ENCODE results near the gene CNTN5.

DNA sequence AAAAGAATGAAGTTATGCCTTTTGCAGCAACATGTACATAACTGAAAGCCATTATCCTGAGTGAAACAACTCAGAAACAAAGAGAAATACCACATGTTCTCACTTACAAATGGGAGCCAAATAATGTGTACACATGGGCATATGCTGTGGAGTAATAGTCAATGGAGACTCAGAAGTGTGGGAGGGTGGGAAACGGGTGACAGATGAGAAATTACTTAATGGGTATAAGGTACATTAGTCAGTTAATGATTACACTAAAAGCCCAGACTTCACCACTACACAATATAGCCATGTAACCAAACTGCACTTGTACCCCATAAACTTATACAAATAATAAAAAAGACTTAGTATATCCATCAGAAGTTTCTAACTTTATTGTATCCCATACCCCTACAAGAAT is 992.3 kb downstream of the CNTN5 start:
- TF ChIP-seq ARNTL (CRISPR knock-in tag; IDR thresholded peaks at IDR 0.05; ENCODE audit: borderline replicate concordance, low read depth) (no peak), ESRRG (CRISPR knock-in tag; IDR thresholded peaks at IDR 0.05) (no peak), RARB (CRISPR knock-in tag; IDR thresholded peaks at IDR 0.05) (no peak), PATZ1 (CRISPR knock-in tag; IDR thresholded peaks at IDR 0.05; ENCODE audit: borderline replicate concordance) (no peak), ZC3H10 (CRISPR knock-in tag; IDR thresholded peaks at IDR 0.05) (no peak), SNAI2 (CRISPR knock-in tag; IDR thresholded peaks at IDR 0.05) (no peak), CSRNP3 (CRISPR knock-in tag; IDR thresholded peaks at IDR 0.05) (no peak), ZFP30 (CRISPR knock-in tag; IDR thresholded peaks at IDR 0.05) (no peak), ISL1 (CRISPR knock-in tag; IDR thresholded peaks at IDR 0.05) (no peak), GLIS3 (CRISPR knock-in tag; IDR thresholded peaks at IDR 0.05) (no peak), ZFP3 (CRISPR knock-in tag; IDR thresholded peaks at IDR 0.05) (no peak), TCF4 (CRISPR knock-in tag; IDR thresholded peaks at IDR 0.05; ENCODE audit: borderline replicate concordance) (no peak)

Measured in SK-N-SH treated with all-trans-retinoic acid at 6 μM for 48 hours (cell line).